GM23338 (cell line): ENCODE measurements around the gene HSF5. TPM values are rescaled to one million over a fixed set of nuclear protein-coding genes. Genes with fewer than 3 reads are reported as not detected.

Experiments
- ATAC-seq: fragments of 200-7000 bp; cut with Tn5 transposase; 3 replicates; pipeline ENCODE4 v1.9.1; 2020
- DNase-seq: peaks from one replicate; pipeline ENCODE4 v3.0.0-alpha.2; 2015; ENCODE audit warnings: low spot score
- H2AFZ ChIP-seq: fragments of 200-600 bp; sonication (generic); 2 replicates; pipeline ENCODE4 v1.8.0; 2016; ENCODE audit warnings: antibody characterized with exemption, mild to moderate bottlenecking, moderate library complexity
- H3F3A ChIP-seq: fragments of 200-600 bp; sonication (generic); replicated peaks from 2 replicates; pipeline ENCODE4 v1.8.0; 2017; ENCODE audit warnings: antibody characterized with exemption, mixed run types, low read depth
- H3K27ac ChIP-seq: fragments of 200-600 bp; sonication (generic); 2 replicates; pipeline ENCODE4 v1.6.1; 2016; ENCODE audit warnings: low read depth
- H3K27me3 ChIP-seq: fragments of 200-600 bp; sonication (generic); 2 replicates; pipeline ENCODE4 v1.8.0; 2016; ENCODE audit warnings: mild to moderate bottlenecking, mixed run types, moderate library complexity; ENCODE audit not compliant: insufficient read depth
- H3K36me3 ChIP-seq: fragments of 200-600 bp; sonication (generic); 2 replicates; pipeline ENCODE4 v1.8.0; 2016; ENCODE audit warnings: mild to moderate bottlenecking; ENCODE audit not compliant: insufficient read depth
- H3K4me1 ChIP-seq: fragments of 200-600 bp; sonication (generic); 2 replicates; pipeline ENCODE4 v1.8.0; 2016; ENCODE audit warnings: mild to moderate bottlenecking, moderate library complexity; ENCODE audit not compliant: insufficient read depth
- H3K4me2 ChIP-seq: fragments of 200-600 bp; sonication (generic); 2 replicates; pipeline ENCODE4 v1.7.1; 2017; ENCODE audit warnings: mixed run types
- H3K4me3 ChIP-seq: fragments of 200-600 bp; sonication (generic); 2 replicates; pipeline ENCODE4 v1.6.1; 2016; ENCODE audit warnings: mixed run types
- H3K79me2 ChIP-seq: fragments of 200-600 bp; sonication (generic); replicated peaks from 2 replicates; pipeline ENCODE4 v1.8.0; 2017; ENCODE audit warnings: mild to moderate bottlenecking; ENCODE audit not compliant: insufficient read depth
- H3K9me2 ChIP-seq: fragments of 200-600 bp; sonication (generic); 2 replicates; pipeline ENCODE4 v1.8.0; 2017; ENCODE audit not compliant: insufficient read depth
- H4K20me1 ChIP-seq: fragments of 200-600 bp; sonication (generic); replicated peaks from 2 replicates; pipeline ENCODE4 v1.8.0; 2017; ENCODE audit warnings: mild to moderate bottlenecking; ENCODE audit not compliant: insufficient read depth
- H3K27ac Mint-ChIP-seq: 2 replicates; pipeline ENCODE4 v1.8.0; 2020; ENCODE audit warnings: inconsistent platforms, mild to moderate bottlenecking, moderate library complexity, mixed read lengths
- H3K27me3 Mint-ChIP-seq: 3 replicates; pipeline ENCODE4 v1.8.0; 2022; ENCODE audit warnings: low read depth, mild to moderate bottlenecking, moderate library complexity, mixed read lengths, inconsistent platforms; ENCODE audit not compliant: insufficient read depth, poor library complexity
- H3K36me3 Mint-ChIP-seq: 3 replicates; pipeline ENCODE4 v1.8.0; 2021; ENCODE audit warnings: low read depth, mild to moderate bottlenecking, inconsistent platforms, moderate library complexity, mixed read lengths
- H3K4me1 Mint-ChIP-seq: 3 replicates; pipeline ENCODE4 v1.8.0; 2020; ENCODE audit warnings: mild to moderate bottlenecking, inconsistent platforms, mixed read lengths
- H3K4me3 Mint-ChIP-seq: 3 replicates; pipeline ENCODE4 v1.8.0; 2021; ENCODE audit warnings: moderate library complexity, mild to moderate bottlenecking, inconsistent platforms, mixed read lengths
- H3K9me3 Mint-ChIP-seq: 3 replicates; pipeline ENCODE4 v1.8.0; 2020; ENCODE audit warnings: moderate library complexity, mild to moderate bottlenecking, inconsistent platforms, mixed read lengths
- CREB1 ChIP-seq: fragments of 250-450 bp; sonication (Bioruptor Pico); IDR thresholded peaks from 2 replicates; pipeline ENCODE4 v1.5.0; 2020; ENCODE audit warnings: low read depth, mild to moderate bottlenecking, moderate library complexity
- EZH2 ChIP-seq: fragments of 200-600 bp; sonication (generic); IDR thresholded peaks from one replicate; pipeline ENCODE4 v1.8.0; 2017; ENCODE audit warnings: antibody characterized with exemption, mild to moderate bottlenecking, low read depth; ENCODE audit not compliant: unreplicated experiment
- EZH2phosphoT487 ChIP-seq: fragments of 200-600 bp; sonication (generic); IDR thresholded peaks from one replicate; pipeline ENCODE4 v1.8.1; 2018; ENCODE audit warnings: antibody characterized with exemption; ENCODE audit not compliant: unreplicated experiment
- JUNB ChIP-seq: IDR thresholded peaks from one replicate; pipeline ENCODE4 v1.6.1; 2016; ENCODE audit warnings: antibody characterized with exemption; ENCODE audit not compliant: unreplicated experiment
- NANOG ChIP-seq: IDR thresholded peaks from 2 replicates; pipeline ENCODE4 v1.6.1; 2016; ENCODE audit warnings: antibody characterized with exemption, borderline replicate concordance
- POLR2AphosphoS5 ChIP-seq: IDR thresholded peaks from 2 replicates; pipeline ENCODE4 v1.6.1; 2016; ENCODE audit warnings: antibody characterized with exemption, low read depth
- STAT1 ChIP-seq: IDR thresholded peaks from one replicate; pipeline ENCODE4 v1.6.1; 2016; ENCODE audit warnings: antibody characterized with exemption; ENCODE audit not compliant: unreplicated experiment
- ZNF114 ChIP-seq: fragments of 250-450 bp; sonication (Bioruptor Pico); IDR thresholded peaks from 2 replicates; pipeline ENCODE4 v1.5.0; 2020; ENCODE audit warnings: mild to moderate bottlenecking, moderate library complexity
- ZNF331 ChIP-seq: fragments of 250-450 bp; sonication (Bioruptor Pico); IDR thresholded peaks from 2 replicates; pipeline ENCODE4 v1.5.0; 2020; ENCODE audit warnings: low read depth, mild to moderate bottlenecking, moderate library complexity
- polyA plus RNA-seq: library from polyadenylated mRNA; unstranded; fragments of >200 nt; fragmentation: Nextera tagmentation; extraction: Ambion mirVana; gene quantifications from 2 replicates; pipeline ENCODE4 v1.2.1, GENCODE V29; 2016
- total RNA-seq: library from RNA; depleted of rRNA; stranded (reverse); fragments of >200 nt; shearing (Covaris generic); gene quantifications from 2 replicates; pipeline ENCODE4 v1.2.3, GENCODE V29; 2014
- TF ChIP-seq, protein P1 (sequence below): IDR thresholded peaks from one replicate; pipeline ENCODE4 v1.6.1; 2018; ENCODE audit warnings: antibody characterized with exemption; ENCODE audit not compliant: unreplicated experiment
- TF ChIP-seq, protein P2 (sequence below): fragments of 250-450 bp; sonication (Bioruptor Pico); IDR thresholded peaks from 2 replicates; pipeline ENCODE4 v1.5.0; 2020; ENCODE audit warnings: mild to moderate bottlenecking, moderate library complexity
- TF ChIP-seq, protein P3 (sequence below): IDR thresholded peaks from 2 replicates; pipeline ENCODE4 v1.6.1; 2016; ENCODE audit warnings: antibody characterized with exemption
- TF ChIP-seq, protein P4 (sequence below), 2 experiments: fragments of 200-600 bp in 1 of 2; sonication (generic) in 1 of 2; conservative IDR thresholded peaks; 2 replicates each; pipeline versions ENCODE4 v1.5.1 to v1.6.1; 2016 to 2017; ENCODE audit warnings: antibody characterized with exemption in 2 of 2, low read depth in 2 of 2, mild to moderate bottlenecking in 2 of 2, moderate library complexity in 1 of 2

HSF5 gene
- total and polyA plus RNA-seq, 2 experiments from 2014 or later, result 0.24 TPM; not detected in 1

DNA sequence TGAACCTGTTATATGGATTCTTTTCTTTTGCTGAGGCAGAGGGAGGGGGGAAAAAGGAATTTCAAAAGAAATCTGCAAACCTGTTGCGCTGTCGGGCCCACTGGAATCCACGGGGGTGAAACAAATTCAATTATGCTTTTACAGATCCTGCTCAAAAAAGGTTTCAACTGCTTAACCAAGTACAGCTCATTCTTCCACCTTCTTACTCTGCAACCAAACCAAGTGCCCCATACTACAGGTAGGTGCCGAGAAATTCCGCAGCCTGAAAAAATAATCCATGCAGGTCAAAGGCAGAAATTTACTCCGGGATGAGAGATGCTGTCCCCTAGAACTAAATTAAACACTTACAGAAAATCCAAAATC lies 71.3 kb downstream of the HSF5 start:
- H3K4me3 ChIP-seq, result peak overlapping the region; percentile 51
- H3K4me3 Mint-ChIP-seq, result peak overlapping the region; percentile 74
- no peaks in the 10 kb centered on the region for H3K27me3 Mint-ChIP-seq
- peak overlapping the region; percentile 71 for H3K4me2 ChIP-seq
- H3F3A ChIP-seq, result no peaks in the 10 kb centered on the region
- DNase-seq, result peak; percentile 17
- no peak overlapping the region; the same call in 1 of the 2 replicates for H3K27ac ChIP-seq
- H3K4me1 ChIP-seq, result peaks cover 11% of the 10 kb centered on the region
- TF ChIP-seq, protein P1, sequence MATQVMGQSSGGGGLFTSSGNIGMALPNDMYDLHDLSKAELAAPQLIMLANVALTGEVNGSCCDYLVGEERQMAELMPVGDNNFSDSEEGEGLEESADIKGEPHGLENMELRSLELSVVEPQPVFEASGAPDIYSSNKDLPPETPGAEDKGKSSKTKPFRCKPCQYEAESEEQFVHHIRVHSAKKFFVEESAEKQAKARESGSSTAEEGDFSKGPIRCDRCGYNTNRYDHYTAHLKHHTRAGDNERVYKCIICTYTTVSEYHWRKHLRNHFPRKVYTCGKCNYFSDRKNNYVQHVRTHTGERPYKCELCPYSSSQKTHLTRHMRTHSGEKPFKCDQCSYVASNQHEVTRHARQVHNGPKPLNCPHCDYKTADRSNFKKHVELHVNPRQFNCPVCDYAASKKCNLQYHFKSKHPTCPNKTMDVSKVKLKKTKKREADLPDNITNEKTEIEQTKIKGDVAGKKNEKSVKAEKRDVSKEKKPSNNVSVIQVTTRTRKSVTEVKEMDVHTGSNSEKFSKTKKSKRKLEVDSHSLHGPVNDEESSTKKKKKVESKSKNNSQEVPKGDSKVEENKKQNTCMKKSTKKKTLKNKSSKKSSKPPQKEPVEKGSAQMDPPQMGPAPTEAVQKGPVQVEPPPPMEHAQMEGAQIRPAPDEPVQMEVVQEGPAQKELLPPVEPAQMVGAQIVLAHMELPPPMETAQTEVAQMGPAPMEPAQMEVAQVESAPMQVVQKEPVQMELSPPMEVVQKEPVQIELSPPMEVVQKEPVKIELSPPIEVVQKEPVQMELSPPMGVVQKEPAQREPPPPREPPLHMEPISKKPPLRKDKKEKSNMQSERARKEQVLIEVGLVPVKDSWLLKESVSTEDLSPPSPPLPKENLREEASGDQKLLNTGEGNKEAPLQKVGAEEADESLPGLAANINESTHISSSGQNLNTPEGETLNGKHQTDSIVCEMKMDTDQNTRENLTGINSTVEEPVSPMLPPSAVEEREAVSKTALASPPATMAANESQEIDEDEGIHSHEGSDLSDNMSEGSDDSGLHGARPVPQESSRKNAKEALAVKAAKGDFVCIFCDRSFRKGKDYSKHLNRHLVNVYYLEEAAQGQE, result no peak
- TF ChIP-seq ZNF331 (CRISPR knock-in tag), result no peak
- TF ChIP-seq EZH2, result no peak
- TF ChIP-seq ZNF114, result no peak
- TF ChIP-seq EZH2phosphoT487, result no peak
- no peak for TF ChIP-seq STAT1
- TF ChIP-seq POLR2AphosphoS5, result no peak
- TF ChIP-seq, protein P2, sequence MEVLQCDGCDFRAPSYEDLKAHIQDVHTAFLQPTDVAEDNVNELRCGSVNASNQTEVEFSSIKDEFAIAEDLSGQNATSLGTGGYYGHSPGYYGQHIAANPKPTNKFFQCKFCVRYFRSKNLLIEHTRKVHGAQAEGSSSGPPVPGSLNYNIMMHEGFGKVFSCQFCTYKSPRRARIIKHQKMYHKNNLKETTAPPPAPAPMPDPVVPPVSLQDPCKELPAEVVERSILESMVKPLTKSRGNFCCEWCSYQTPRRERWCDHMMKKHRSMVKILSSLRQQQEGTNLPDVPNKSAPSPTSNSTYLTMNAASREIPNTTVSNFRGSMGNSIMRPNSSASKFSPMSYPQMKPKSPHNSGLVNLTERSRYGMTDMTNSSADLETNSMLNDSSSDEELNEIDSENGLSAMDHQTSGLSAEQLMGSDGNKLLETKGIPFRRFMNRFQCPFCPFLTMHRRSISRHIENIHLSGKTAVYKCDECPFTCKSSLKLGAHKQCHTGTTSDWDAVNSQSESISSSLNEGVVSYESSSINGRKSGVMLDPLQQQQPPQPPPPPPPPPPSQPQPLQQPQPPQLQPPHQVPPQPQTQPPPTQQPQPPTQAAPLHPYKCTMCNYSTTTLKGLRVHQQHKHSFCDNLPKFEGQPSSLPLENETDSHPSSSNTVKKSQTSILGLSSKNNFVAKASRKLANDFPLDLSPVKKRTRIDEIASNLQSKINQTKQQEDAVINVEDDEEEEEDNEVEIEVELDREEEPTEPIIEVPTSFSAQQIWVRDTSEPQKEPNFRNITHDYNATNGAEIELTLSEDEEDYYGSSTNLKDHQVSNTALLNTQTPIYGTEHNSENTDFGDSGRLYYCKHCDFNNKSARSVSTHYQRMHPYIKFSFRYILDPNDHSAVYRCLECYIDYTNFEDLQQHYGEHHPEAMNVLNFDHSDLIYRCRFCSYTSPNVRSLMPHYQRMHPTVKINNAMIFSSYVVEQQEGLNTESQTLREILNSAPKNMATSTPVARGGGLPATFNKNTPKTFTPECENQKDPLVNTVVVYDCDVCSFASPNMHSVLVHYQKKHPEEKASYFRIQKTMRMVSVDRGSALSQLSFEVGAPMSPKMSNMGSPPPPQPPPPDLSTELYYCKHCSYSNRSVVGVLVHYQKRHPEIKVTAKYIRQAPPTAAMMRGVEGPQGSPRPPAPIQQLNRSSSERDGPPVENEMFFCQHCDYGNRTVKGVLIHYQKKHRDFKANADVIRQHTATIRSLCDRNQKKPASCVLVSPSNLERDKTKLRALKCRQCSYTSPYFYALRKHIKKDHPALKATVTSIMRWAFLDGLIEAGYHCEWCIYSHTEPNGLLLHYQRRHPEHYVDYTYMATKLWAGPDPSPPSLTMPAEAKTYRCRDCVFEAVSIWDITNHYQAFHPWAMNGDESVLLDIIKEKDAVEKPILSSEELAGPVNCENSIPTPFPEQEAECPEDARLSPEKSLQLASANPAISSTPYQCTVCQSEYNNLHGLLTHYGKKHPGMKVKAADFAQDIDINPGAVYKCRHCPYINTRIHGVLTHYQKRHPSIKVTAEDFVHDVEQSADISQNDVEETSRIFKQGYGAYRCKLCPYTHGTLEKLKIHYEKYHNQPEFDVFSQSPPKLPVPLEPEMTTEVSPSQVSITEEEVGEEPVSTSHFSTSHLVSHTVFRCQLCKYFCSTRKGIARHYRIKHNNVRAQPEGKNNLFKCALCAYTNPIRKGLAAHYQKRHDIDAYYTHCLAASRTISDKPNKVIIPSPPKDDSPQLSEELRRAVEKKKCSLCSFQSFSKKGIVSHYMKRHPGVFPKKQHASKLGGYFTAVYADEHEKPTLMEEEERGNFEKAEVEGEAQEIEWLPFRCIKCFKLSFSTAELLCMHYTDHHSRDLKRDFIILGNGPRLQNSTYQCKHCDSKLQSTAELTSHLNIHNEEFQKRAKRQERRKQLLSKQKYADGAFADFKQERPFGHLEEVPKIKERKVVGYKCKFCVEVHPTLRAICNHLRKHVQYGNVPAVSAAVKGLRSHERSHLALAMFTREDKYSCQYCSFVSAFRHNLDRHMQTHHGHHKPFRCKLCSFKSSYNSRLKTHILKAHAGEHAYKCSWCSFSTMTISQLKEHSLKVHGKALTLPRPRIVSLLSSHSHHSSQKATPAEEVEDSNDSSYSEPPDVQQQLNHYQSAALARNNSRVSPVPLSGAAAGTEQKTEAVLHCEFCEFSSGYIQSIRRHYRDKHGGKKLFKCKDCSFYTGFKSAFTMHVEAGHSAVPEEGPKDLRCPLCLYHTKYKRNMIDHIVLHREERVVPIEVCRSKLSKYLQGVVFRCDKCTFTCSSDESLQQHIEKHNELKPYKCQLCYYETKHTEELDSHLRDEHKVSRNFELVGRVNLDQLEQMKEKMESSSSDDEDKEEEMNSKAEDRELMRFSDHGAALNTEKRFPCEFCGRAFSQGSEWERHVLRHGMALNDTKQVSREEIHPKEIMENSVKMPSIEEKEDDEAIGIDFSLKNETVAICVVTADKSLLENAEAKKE (CRISPR knock-in tag), result no peak
- no peak for TF ChIP-seq NANOG
- TF ChIP-seq, protein P3, sequence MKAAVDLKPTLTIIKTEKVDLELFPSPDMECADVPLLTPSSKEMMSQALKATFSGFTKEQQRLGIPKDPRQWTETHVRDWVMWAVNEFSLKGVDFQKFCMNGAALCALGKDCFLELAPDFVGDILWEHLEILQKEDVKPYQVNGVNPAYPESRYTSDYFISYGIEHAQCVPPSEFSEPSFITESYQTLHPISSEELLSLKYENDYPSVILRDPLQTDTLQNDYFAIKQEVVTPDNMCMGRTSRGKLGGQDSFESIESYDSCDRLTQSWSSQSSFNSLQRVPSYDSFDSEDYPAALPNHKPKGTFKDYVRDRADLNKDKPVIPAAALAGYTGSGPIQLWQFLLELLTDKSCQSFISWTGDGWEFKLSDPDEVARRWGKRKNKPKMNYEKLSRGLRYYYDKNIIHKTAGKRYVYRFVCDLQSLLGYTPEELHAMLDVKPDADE, result no peak
- no peak for TF ChIP-seq CREB1 (CRISPR knock-in tag)
- TF ChIP-seq JUNB, result no peak
- TF ChIP-seq, protein P4, sequence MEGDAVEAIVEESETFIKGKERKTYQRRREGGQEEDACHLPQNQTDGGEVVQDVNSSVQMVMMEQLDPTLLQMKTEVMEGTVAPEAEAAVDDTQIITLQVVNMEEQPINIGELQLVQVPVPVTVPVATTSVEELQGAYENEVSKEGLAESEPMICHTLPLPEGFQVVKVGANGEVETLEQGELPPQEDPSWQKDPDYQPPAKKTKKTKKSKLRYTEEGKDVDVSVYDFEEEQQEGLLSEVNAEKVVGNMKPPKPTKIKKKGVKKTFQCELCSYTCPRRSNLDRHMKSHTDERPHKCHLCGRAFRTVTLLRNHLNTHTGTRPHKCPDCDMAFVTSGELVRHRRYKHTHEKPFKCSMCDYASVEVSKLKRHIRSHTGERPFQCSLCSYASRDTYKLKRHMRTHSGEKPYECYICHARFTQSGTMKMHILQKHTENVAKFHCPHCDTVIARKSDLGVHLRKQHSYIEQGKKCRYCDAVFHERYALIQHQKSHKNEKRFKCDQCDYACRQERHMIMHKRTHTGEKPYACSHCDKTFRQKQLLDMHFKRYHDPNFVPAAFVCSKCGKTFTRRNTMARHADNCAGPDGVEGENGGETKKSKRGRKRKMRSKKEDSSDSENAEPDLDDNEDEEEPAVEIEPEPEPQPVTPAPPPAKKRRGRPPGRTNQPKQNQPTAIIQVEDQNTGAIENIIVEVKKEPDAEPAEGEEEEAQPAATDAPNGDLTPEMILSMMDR (conservative IDR thresholded peaks at IDR 0.05; ENCODE audit: low read depth in 2 of 2), result no peak
- peak overlapping the region; percentile 75 for H3K27ac Mint-ChIP-seq
- H4K20me1 ChIP-seq, result no peaks in the 10 kb centered on the region
- H3K79me2 ChIP-seq, result no peaks in the 10 kb centered on the region
- no peaks in the 10 kb centered on the region for H3K36me3 Mint-ChIP-seq
- no peaks in the 10 kb centered on the region for H3K27me3 ChIP-seq
- peak; percentile 34 for ATAC-seq
- peaks cover 26% of the 10 kb centered on the region for H3K4me1 Mint-ChIP-seq
- no peaks in the 10 kb centered on the region for H3K36me3 ChIP-seq
- no peaks in the 10 kb centered on the region for H3K9me2 ChIP-seq
- H2AFZ ChIP-seq, result peak overlapping the region; percentile 44; the same call in 1 of the 2 replicates
- no peaks in the 10 kb centered on the region for H3K9me3 Mint-ChIP-seq
